HG02623 (cell line): Measurements from ENCODE around the gene STIM1.

Experiments used
- ATAC-seq: cut with Tn5 transposase; IDR thresholded peaks from one replicate; pipeline ENCODE4 v1.9.1; 2021; ENCODE audit warnings: moderate library complexity; ENCODE audit not compliant: unreplicated experiment

Gene STIM1

GRCh38 chr11:3830088-3830487 lies 25.4 kb upstream of the STIM1 start:
- no peak for ATAC-seq

DNA sequence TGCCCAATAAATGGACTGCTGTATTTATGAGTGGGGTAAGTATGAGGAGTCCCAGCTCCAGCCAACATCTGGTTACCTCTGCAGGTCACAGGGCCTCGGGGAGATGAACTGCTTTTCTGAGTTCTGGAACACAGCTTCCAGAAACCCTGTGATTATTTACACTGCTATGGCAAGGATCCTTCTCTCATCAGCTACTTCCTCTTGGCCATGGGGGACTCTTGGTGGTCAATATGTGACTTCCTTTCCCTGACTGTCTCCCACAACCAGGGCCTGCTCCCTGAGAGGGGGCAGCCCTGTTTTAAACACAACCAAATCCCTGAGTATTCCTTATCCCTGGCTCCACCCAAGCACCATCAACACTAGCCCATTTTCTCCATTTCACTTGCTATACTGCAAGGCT lies 24.7 kb upstream of the STIM1 start:
- ATAC-seq = no peak

- ATAC-seq = no peak
Measured at GRCh38 chr11:3831378-3832239, 23.9 kb upstream of the STIM1 start.

DNA sequence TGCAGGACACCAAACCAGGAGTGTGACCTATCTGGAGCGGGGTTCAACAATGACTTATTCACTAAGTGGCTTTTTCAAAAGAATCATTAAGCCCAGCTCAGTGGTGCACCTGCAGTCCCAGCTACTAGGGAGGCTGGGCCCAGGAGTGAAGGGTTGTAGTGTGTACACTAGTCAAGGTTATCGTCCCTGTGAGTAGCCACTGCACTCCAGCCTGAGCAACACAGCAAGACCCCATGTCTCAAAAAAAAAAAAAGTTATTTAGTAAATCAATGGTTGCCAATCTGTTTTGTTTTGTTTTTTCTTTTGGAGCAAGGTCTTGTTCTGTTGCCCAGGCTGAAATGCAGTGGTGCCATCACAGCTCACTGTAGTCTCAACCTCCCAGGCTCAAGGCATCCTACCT lies 22.6 kb upstream of the STIM1 start:
- ATAC-seq = no peak

GRCh38 chr11:3833449-3833848 lies 22.0 kb upstream of the STIM1 start:
- ATAC-seq = no peak

DNA sequence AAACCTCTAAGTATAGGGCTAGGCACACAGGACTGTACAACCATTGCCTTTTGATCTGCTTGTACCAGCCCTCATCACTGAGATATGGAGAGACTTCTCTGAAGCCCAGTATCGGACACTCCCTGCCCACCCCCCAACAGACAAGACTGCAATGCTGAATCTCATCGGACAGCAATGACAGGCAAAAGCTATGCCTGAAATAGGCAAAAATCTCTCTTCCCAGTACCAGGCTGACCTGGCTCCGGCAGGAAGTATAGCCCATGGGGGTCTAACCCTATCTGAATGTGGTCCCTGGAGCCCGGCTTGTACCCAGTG lies 21.2 kb upstream of the STIM1 start:
- ATAC-seq = no peak

- ATAC-seq = no peak
Measured at GRCh38 chr11:3834664-3835461, 20.6 kb upstream of the STIM1 start.

- no peak for ATAC-seq
Measured at GRCh38 chr11:3835751-3836150, 19.7 kb upstream of the STIM1 start.

GRCh38 chr11:3836903-3837302 lies 18.6 kb upstream of the STIM1 start:
- no peak for ATAC-seq

DNA sequence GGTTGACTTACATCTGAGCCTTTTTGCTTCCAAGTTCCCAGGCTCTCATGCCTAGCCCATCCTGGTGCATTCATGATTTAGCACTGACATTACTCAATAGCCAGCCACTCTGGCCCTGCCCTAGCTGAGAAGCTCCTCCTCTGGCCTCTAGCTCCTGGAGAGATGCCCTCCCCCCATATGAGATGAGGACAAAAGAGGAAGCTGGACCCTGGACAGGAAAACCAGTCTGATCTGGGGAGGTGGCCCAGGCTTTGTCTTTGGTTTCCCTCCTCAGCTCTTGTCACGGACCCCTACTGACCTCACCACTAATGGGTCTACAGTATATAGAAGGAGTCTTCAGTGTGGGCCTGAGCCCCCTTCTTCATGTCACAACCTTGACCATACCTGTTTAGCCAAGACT lies 17.7 kb upstream of the STIM1 start:
- ATAC-seq = no peak

DNA sequence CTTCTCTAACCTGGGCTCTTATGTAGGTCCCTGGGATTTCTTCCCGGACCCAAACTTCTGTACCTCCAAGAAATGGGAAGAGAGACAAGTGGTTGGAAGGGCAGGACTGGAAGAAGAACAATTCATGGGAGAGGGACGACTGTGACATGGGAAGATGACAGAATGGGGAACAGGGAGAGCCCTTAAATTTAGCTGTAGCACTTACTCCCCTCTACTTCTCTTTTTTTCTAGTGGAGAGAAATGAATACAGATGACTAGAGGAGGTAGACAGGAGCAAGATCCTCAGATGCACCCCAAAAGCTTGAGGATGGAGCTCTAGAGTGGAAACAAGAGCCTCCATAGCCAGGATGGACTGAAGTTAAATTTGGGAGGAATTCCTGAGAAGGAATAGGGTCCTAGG lies 17.0 kb upstream of the STIM1 start:
- no peak for ATAC-seq

GRCh38 chr11:3840004-3840869 lies 15.2 kb upstream of the STIM1 start:
- ATAC-seq = no peak

DNA sequence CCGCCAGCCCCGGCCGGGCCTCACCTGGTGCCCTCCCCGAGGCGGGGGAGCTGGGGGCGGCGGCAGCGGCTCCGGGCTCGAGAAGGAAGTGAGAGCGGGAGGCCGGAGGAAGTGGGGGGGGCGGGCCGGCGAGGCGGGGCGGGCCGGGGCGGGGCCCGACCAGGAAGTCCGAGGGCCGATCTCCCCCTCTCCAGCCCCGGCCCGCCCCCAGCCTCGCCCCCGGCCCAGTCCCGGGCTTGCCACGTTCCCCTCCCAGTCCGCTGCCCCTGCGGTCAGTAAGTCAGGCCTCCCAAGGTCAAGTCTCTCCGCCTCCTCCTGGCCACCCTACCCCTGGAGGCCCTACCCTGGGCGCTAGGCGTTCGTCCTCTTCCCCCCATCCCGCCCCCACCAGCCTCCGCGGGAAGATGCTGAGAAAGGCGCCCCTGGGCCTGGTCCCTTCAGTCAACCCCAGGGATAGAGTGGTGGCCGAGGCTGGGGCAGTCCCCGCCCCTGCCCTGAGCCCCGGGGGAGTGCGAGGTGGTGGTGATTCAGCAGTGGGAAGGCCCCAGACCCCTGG lies 14.5 kb upstream of the STIM1 start, which contains the start of gene RHOG:
TSS of gene RHOG (minus strand) at position 90 of the 556 bp plus-strand sequence. CDS start 12,821 bp downstream, outside the sequence.
- peak; percentile 34 for ATAC-seq

DNA sequence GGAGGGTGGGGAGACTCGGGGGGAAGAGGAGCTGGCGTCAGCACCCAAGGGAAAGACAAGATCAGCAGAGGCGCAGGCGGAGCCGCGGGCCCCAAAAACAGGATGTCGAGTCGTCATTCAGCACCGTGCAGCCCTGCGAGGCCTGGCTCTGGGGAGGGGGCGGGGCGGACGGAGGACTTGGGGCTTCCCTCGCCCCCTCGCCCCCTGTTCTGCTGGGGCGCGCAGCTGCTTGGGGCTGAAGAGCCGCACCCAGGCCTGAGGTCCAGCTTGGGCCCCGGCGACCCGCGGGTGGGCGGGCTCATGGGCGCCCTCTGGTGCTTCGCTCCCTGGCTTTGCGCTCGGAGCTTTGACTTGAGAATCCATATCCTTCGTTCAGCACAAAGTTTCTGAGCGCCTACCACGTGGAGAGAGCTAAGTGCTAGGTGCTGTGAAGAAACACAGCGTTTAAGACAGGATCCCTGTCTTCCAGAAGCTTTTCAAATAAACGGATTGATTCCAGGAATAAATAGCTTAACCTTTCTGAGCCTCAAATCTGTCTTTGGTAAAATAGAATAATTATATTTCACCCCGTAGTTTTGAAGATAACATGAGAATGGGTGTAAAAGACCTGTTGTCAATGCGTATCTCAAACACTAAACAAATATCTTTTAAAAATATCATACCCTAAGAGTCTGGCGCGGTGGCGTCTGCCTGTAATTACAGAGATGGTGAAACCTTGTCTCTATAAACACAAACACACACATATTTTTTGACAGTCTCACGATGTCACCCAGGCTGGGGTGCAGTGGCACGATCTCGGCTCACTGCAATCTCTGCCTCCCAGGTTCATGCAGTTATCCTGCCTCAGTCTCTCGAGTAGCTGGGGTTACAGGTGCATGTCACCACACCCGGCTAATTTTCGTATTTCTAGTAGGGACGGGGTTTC lies 13.8 kb upstream of the STIM1 start:
- peak; percentile 47 for ATAC-seq

DNA sequence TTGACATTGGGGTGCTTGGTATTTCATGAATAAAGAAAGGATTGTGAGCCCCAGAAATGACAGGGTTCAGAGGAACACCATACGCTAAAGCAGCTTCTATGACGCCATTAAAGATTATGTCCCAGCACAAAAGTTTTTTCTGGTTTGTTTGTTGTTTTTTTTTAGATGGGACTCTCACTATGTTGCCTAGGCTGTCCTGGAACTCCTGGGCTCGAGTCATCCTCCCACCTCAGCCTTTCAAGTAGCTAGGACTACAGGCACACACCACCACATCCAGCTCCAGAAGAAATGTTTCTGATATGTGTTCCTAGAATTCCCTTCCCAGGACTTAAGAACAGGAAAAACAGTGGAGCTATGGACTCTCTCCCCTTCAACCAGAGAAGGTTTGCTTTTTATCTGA lies 12.1 kb upstream of the STIM1 start:
- no peak for ATAC-seq

DNA sequence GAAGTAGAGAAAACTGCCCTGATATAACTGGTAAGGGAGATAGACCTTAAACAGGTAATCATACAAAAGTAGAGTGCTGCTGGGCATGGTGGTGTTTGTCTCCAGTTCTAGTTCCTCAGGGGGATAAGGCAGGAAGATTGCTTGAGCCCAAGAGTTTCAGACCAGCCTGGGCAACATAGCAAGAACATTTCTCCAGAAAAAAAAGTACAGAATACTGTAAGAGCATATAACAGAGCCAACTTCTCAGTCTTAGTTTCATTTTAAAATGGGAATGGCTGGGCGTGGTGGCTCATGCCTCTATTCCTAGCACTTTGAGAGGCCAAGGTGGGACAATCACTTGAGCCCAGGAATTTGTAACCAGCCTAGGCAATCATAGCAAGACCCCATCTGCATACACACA lies 10.2 kb upstream of the STIM1 start:
- no peak for ATAC-seq

GRCh38 chr11:3845670-3846069 lies 9.8 kb upstream of the STIM1 start:
- ATAC-seq = no peak

DNA sequence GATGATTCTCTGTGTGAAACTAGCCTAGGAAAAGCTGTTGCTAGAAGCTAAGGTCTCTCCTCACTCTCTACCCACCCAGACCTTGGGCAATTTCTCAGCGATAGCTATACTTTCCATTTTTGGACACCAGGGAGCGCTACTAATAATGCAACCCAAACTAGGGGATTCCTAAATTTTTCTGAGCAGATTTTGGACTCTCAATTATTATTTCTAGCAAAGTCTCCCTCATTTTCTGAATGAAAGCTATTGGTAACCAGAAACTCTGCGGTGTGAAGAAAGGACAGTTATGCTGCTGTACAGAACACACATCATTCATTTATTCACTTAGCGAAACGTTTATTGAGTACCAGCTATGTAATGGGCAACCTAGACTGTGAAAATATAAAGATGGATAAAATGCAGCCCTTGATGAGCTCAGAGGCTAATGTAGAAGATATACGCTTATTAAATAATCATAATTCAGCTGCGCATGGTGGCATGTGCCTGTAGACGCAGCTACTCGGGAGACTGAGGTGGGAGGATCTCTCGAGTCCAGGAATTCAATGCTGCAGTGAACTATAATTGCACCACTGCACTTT lies 6.1 kb upstream of the STIM1 start:
- ATAC-seq = no peak

DNA sequence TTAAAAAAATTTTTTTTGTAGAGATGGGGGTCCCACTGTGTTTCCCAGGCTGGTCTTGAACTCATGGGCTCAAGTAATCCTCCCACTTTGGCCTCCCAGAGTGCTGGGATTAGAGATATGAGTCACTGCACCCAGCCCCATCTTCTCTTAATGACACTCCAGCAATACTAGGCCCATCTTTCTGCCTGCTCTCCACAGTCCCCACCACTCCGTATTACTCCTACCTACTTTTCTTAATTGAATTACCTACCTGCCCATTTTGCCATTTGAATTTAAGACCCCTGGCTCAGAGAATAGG lies 2.0 kb upstream of the STIM1 start:
- ATAC-seq = no peak
